ENCODE data around the gene UTP18. TPM values are rescaled to one million over a fixed set of nuclear protein-coding genes. Genes with fewer than 3 reads are reported as not detected.

The UTP18 gene
- total and polyA plus RNA-seq, 2 donors (not counting 1 experiment from before 2014, with no cell fraction given), result 13.2 to 34.2 TPM

DNA sequence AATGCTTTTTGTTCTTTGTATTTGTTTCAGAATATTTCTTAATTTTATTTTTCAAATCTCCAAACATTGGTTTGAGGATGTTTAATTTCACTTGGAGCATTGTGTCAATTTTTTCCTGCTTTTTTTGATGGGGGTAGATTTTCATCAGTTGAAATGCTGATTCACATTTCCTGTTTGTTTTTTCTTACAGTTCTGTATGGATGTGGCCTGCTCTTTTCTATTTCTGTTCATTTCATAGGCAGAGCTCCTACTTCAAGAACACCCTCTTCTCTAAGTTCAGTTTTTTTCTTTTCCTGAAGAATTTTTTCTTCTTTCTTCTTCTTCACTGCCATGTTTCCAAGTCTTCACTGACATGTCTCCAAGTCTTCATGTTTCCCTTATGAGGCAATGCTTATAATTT lies 9.3 kb upstream of the UTP18 start:
- Histone ChIP-seq H3K9ac (ENCODE audit: low read length) (no peak overlapping the region), H4K20me1 (ENCODE audit: control insufficient read depth, insufficient read depth, low read length, poor library complexity, severe bottlenecking) (peaks cover 48% of the 10 kb centered on the region), H3K4me1 (ENCODE audit: control insufficient read depth in 2 of 2, insufficient read depth in 2 of 2, low read length in 2 of 2) (no peaks in the 10 kb centered on the region), H3K36me3 (replicated peaks in 1 of 2; ENCODE audit: control extremely low read depth in 1 of 2, control insufficient read depth in 1 of 2, extremely low read depth in 1 of 2, insufficient read depth in 2 of 2, low read length in 1 of 2) (peaks cover 0 to 15% of the 10 kb centered on the region in 2 experiments), H3K4me3 (ENCODE audit: control extremely low read depth in 1 of 5, extremely low read depth in 1 of 5, insufficient read depth in 1 of 5, low read depth in 2 of 5, low read length in 4 of 5) (no peak overlapping the region), H2AFZ (ENCODE audit: insufficient read depth, low read depth, low read length, poor library complexity, severe bottlenecking) (no peak overlapping the region), H3K79me2 (ENCODE audit: control insufficient read depth, insufficient read depth, low read length) (peaks cover 82% of the 10 kb centered on the region), H3K4me2 (replicated peaks; ENCODE audit: low read depth, low read length, poor library complexity, severe bottlenecking) (no peak overlapping the region), H3K9me3 (ENCODE audit: control extremely low read depth in 1 of 3, control insufficient read depth in 2 of 3, insufficient read depth in 1 of 3, low read length in 2 of 3) (no peaks in the 10 kb centered on the region), H3K27me3 (replicated peaks in 1 of 4; ENCODE audit: control extremely low read depth in 1 of 4, control insufficient read depth in 3 of 4, insufficient read depth in 4 of 4, low read length in 3 of 4) (no peaks in the 10 kb centered on the region), H3K27ac (ENCODE audit: low read length in 2 of 2) (no peak overlapping the region)
- TF ChIP-seq, protein P1, sequence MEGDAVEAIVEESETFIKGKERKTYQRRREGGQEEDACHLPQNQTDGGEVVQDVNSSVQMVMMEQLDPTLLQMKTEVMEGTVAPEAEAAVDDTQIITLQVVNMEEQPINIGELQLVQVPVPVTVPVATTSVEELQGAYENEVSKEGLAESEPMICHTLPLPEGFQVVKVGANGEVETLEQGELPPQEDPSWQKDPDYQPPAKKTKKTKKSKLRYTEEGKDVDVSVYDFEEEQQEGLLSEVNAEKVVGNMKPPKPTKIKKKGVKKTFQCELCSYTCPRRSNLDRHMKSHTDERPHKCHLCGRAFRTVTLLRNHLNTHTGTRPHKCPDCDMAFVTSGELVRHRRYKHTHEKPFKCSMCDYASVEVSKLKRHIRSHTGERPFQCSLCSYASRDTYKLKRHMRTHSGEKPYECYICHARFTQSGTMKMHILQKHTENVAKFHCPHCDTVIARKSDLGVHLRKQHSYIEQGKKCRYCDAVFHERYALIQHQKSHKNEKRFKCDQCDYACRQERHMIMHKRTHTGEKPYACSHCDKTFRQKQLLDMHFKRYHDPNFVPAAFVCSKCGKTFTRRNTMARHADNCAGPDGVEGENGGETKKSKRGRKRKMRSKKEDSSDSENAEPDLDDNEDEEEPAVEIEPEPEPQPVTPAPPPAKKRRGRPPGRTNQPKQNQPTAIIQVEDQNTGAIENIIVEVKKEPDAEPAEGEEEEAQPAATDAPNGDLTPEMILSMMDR (IDR thresholded peaks at IDR 0.05), result no peak
- TF ChIP-seq EZH2 (IDR thresholded peaks at IDR 0.05; ENCODE audit: borderline replicate concordance, insufficient read depth, low read depth, low read length, poor library complexity, severe bottlenecking), result no peak
- H3K27me3 Mint-ChIP-seq, result no peaks in the 10 kb centered on the region
- no peak overlapping the region for H3K27ac Mint-ChIP-seq
- intact Hi-C loops (cut with micrococcal nuclease), result no loop called here
- H3K9me3 Mint-ChIP-seq (ENCODE audit: insufficient read depth), result no peaks in the 10 kb centered on the region
- DNase-seq (no peak), ATAC-seq (ENCODE audit: low read depth) (no peak)
- H3K4me1 Mint-ChIP-seq, result peaks cover 14% of the 10 kb centered on the region
- ChIA-PET POLR2A (no interaction called here), CTCF (no interaction called here)
- no peak overlapping the region for H3K4me3 Mint-ChIP-seq

DNA sequence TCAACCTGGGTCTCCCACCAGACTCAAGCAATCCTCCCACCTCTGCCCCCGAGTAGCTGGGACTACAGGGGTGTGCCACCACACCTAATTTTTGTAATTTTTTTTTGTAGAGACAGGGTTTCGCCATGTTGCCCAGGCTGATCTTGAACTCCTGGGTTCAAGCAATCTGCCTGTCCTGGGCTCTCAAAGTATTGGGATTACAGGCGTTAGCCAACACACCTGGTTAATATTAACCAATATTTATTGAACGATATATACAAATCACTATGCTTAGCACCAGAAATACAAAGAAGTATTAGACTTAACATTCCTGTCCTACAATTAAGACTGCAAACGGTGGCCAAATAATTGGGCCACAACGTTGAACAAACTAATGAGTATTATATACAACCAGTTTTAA lies 4.7 kb upstream of the UTP18 start:
- Histone ChIP-seq H4K20me1 (ENCODE audit: control insufficient read depth, insufficient read depth, low read length, poor library complexity, severe bottlenecking) (peaks cover 79% of the 10 kb centered on the region), H3K27me3 (replicated peaks in 1 of 4; ENCODE audit: control extremely low read depth in 1 of 4, control insufficient read depth in 3 of 4, insufficient read depth in 4 of 4, low read length in 3 of 4) (no peaks in the 10 kb centered on the region), H3K79me2 (ENCODE audit: control insufficient read depth, insufficient read depth, low read length) (peaks cover 90% of the 10 kb centered on the region), H3K4me2 (replicated peaks; ENCODE audit: low read depth, low read length, poor library complexity, severe bottlenecking) (no peak overlapping the region), H3K36me3 (replicated peaks in 1 of 2; ENCODE audit: control extremely low read depth in 1 of 2, control insufficient read depth in 1 of 2, extremely low read depth in 1 of 2, insufficient read depth in 2 of 2, low read length in 1 of 2) (peaks cover 0 to 24% of the 10 kb centered on the region in 2 experiments), H3K9ac (ENCODE audit: low read length) (no peak overlapping the region), H3K4me3 (ENCODE audit: control extremely low read depth in 1 of 5, extremely low read depth in 1 of 5, insufficient read depth in 1 of 5, low read depth in 2 of 5, low read length in 4 of 5) (no peak overlapping the region), H2AFZ (ENCODE audit: insufficient read depth, low read depth, low read length, poor library complexity, severe bottlenecking) (no peak overlapping the region), H3K27ac (ENCODE audit: low read length in 2 of 2) (no peak overlapping the region), H3K4me1 (ENCODE audit: control insufficient read depth in 2 of 2, insufficient read depth in 2 of 2, low read length in 2 of 2) (peaks cover 14 to 16% of the 10 kb centered on the region in 2 donors), H3K9me3 (ENCODE audit: control extremely low read depth in 1 of 3, control insufficient read depth in 2 of 3, insufficient read depth in 1 of 3, low read length in 2 of 3) (no peaks in the 10 kb centered on the region)
- no peak overlapping the region for H3K4me3 Mint-ChIP-seq
- H3K27me3 Mint-ChIP-seq, result no peaks in the 10 kb centered on the region
- POLR2A ChIA-PET, result interaction anchor here (0.7 kb wide), 1 partner anchor 10 kb away, joined by 4 read pairs; no protein-coding TSS in a partner anchor
- CTCF ChIA-PET, result interaction anchor here (0.6 kb wide), 1 partner anchor 531 kb away, joined by 4 read pairs; no protein-coding TSS in a partner anchor
- no peak for DNase-seq
- TF ChIP-seq, protein P1 (IDR thresholded peaks at IDR 0.05), result no peak
- no peak for TF ChIP-seq EZH2 (IDR thresholded peaks at IDR 0.05; ENCODE audit: borderline replicate concordance, insufficient read depth, low read depth, low read length, poor library complexity, severe bottlenecking)
- no peaks in the 10 kb centered on the region for H3K9me3 Mint-ChIP-seq (ENCODE audit: insufficient read depth)
- peaks cover 43% of the 10 kb centered on the region for H3K4me1 Mint-ChIP-seq
- intact Hi-C loops (cut with micrococcal nuclease), result no loop called here
- WGBS (ENCODE audit: insufficient coverage), result 100% methylated on average over 3 of the region's 6 CpGs
- H3K27ac Mint-ChIP-seq, result no peak overlapping the region
- no peak for ATAC-seq (ENCODE audit: low read depth)
